Measurements from ENCODE around the gene FAM25A.
A peak's percentile ranks its signal among the peaks of the same experiment; 100 is the strongest.
"Not testable (repeated sequence)": the region's sequence is repeated elsewhere in the genome, so short reads cannot be mapped to it uniquely, and the experiment has no call there.

FAM25A gene

GRCh38 chr10:87020056-87020455 is at the start of gene FAM25A:
TSS of gene FAM25A (plus strand) at chr10:87020294. CDS start at chr10:87020325, 31 bp downstream.
- DNase-seq (ENCODE audit: low read depth in 2 of 2) = not testable (repeated sequence)

DNA sequence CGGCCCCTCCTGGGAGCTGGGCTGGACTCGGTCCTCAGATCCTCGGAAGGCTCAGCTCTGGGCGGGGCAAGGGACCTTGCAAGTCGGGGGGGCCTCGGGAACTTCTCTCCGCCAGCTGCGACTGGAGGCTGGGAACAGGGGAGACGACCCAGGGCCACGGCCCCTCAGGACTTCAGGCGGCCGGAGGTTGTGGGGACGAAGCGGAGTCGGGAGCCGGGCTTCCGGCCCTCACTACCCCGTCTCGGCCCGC is 49.2 kb upstream of the FAM25A start:
- DNase-seq (ENCODE audit: low read depth in 2 of 2) = no peak

GRCh38 chr10:86971232-86971991 is 48.7 kb upstream of the FAM25A start:
- DNase-seq (ENCODE audit: low read depth in 2 of 2) = peak; percentile 76 to 87

DNA sequence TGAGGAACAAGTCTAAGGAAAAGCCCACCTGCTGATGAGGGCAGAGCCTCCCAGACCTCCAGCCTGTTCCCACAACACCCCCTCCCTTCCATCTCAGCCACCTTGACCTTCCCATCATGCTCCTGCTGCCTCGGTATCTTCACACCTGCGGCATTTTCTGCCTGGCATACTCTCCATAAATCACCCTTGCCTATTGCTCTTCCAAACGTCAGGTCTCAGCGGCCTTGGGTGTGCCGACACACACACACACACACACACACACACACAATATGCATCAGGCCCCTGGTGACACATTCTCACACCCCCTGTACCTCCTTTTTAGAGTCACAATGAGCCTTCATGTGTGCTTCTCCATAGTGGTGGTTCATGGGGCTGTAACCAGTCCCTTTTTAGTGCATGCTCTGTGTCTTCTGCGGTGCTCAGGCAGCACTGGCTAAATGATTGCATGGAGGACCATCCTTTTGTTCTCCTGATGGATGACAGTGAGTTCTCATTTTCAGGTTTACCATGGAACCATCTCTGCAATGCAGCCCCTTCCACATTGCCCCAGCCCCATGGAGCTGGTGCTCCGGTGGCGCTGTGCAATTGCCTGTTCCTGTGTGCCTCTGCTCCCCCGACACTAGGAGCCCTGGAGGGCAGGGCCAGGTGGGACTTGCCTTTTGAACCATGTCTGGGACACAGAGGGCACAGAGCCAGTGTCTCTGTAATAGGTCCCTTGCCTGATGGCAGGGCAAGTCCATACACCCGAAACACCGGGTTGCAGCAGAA is 47.3 kb upstream of the FAM25A start:
- DNase-seq (ENCODE audit: low read depth in 2 of 2) = no peak

- DNase-seq (ENCODE audit: low read depth in 2 of 2) = no peak
Observed at GRCh38 chr10:86974484-86974883, 45.6 kb upstream of the FAM25A start.

- DNase-seq (ENCODE audit: low read depth in 2 of 2) = no peak
Observed at GRCh38 chr10:86976362-86977056, 43.6 kb upstream of the FAM25A start.

GRCh38 chr10:86978457-86978856 is 41.6 kb upstream of the FAM25A start:
- DNase-seq (ENCODE audit: low read depth in 2 of 2) = not testable (repeated sequence)

GRCh38 chr10:86979296-86979818 is 40.7 kb upstream of the FAM25A start:
- DNase-seq (ENCODE audit: low read depth in 2 of 2) = no peak

DNA sequence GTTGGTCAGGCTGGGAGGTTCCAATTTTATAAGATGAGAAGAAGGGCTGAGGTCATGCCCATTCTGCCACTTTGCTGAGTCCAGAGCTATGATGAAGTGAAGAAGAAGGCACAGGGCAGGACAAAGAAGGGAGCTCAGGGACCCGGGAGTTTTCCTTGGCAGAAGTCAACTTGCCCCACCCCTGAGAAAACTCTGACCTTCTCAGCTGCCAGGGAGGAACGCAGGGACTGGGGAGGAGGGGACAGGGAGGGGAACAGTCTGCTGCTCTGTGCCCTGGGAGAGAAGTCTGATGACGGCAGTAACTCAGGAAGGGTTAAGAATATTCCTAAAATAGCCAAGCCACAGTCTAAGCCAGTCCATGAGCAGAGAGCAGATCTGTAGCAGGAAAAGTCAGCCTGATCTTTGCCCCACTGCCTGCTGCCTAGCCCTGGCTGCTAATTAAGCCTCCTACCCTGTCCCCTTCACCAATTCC is 40.1 kb upstream of the FAM25A start:
- DNase-seq (ENCODE audit: low read depth in 2 of 2) = no peak

DNA sequence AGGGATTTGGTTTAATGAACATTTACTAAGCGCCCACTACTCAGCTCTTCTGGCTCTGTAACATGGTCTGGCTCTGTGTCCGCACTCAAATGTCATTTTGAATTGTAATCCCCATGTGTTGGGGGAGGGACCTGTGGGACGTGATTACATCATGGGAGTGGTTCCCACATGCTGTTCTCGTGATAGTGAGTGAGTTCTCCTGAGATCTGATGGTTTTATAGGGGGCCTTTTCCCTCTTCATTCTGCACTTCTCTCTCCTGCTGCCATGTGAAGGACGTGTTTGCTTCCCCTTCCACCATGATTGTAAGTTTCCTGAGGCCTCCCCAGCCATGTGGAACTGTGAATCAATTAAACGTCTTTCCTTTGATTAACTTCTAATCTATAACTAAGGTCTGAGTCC is 39.1 kb upstream of the FAM25A start:
- not testable (repeated sequence) for DNase-seq (ENCODE audit: low read depth in 2 of 2)

DNA sequence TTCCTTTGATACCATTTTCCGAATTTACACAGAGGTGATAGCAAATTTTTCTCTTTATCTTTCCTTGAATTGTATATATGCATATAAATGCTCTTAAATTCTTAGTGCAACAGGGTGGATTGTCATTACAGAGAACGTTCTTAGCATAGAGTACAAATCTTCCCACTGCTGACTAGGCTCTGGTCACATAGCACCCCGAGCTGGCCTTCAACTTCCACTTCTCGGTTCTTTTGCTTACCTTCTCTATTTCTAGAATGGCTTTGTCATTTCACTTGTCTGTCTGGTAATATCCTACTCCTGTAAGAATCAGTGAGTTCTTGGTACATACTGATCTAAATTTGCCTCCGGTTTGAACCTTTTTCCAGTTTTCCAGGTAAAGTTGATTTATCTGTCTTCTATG is 38.4 kb upstream of the FAM25A start:
- no peak for DNase-seq (ENCODE audit: low read depth in 2 of 2)

GRCh38 chr10:86984498-86984897 is 35.6 kb upstream of the FAM25A start:
- DNase-seq (ENCODE audit: low read depth in 2 of 2) = not testable (repeated sequence)

- DNase-seq (ENCODE audit: low read depth in 2 of 2) = no peak
Observed at GRCh38 chr10:86988520-86988919, 31.6 kb upstream of the FAM25A start.

GRCh38 chr10:86991362-86991761 is 28.7 kb upstream of the FAM25A start:
- DNase-seq (ENCODE audit: low read depth in 2 of 2) = not testable (repeated sequence)

GRCh38 chr10:86992456-86992855 is 27.6 kb upstream of the FAM25A start:
- DNase-seq (ENCODE audit: low read depth in 2 of 2) = no peak

DNA sequence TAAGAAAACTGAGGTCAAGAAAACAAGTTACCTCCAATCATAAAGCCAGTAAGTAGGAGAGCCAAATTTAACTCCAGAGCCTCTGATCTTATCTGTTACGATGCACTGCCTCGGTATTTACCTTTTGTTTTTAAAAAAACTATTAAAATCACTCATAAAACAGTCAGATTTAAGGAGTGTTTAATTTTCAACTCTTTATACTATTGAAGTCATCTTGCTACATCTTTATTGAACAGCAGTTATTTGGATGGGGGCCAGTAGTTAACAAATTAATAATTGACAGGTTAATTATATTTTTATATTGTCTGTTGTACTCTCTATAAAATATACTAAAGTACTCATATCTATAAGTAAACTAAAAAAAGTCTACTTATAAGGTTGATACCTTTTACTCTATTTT is 27.2 kb upstream of the FAM25A start:
- DNase-seq (ENCODE audit: low read depth in 2 of 2) = no peak

- not testable (repeated sequence) for DNase-seq (ENCODE audit: low read depth in 2 of 2)
Observed at GRCh38 chr10:86999802-87000403, 20.2 kb upstream of the FAM25A start.

- DNase-seq (ENCODE audit: low read depth in 2 of 2) = no peak
Observed at GRCh38 chr10:87000491-87000890, 19.6 kb upstream of the FAM25A start.

- not testable (repeated sequence) for DNase-seq (ENCODE audit: low read depth in 2 of 2)
Observed at GRCh38 chr10:87007124-87007523, 13.0 kb upstream of the FAM25A start.

- not testable (repeated sequence) for DNase-seq (ENCODE audit: low read depth in 2 of 2)
Observed at GRCh38 chr10:87007674-87008073, 12.4 kb upstream of the FAM25A start.

GRCh38 chr10:87008303-87008702 is 11.8 kb upstream of the FAM25A start:
- DNase-seq (ENCODE audit: low read depth in 2 of 2) = not testable (repeated sequence)
